ENCODE measurements around the gene MORF4L1.
"Not testable (repeated sequence)": the region's sequence is repeated elsewhere in the genome, so short reads cannot be mapped to it uniquely, and the experiment has no call there.

MORF4L1 gene

GRCh38 chr15:78841376-78841706 lies 31.3 kb upstream of the MORF4L1 start:
- no peaks in the 10 kb centered on the region for H3K9me2 ChIP-seq (replicated peaks; ENCODE audit: control insufficient read depth, low read length)
- H3K27me3 ChIP-seq (ENCODE audit: control insufficient read depth, low read length), result no peaks in the 10 kb centered on the region; the same call in 1 of the 2 replicates
- H3K27ac ChIP-seq (ENCODE audit: low read depth, low read length), result no peak overlapping the region; the same call in 1 of the 2 replicates
- H3K4me3 ChIP-seq (ENCODE audit: low read length), result no peak overlapping the region
- H3F3A ChIP-seq (ENCODE audit: control insufficient read depth, insufficient read depth), result no peaks in the 10 kb centered on the region; the same call in 1 of the 2 replicates
- H3K9me3 ChIP-seq (ENCODE audit: control insufficient read depth, insufficient read depth, low read length), result no peaks in the 10 kb centered on the region
- TF ChIP-seq CTCF (IDR thresholded peaks at IDR 0.05; ENCODE audit: low read depth, low read length, poor library complexity, severe bottlenecking) (no peak), EZH2phosphoT487 (IDR thresholded peaks at IDR 0.05; ENCODE audit: borderline replicate concordance, low read length) (no peak)
- H3K79me2 ChIP-seq (ENCODE audit: control insufficient read depth, low read length), result no peaks in the 10 kb centered on the region
- H4K20me1 ChIP-seq (ENCODE audit: control insufficient read depth, insufficient read depth, low read depth, low read length), result no peaks in the 10 kb centered on the region
- peak overlapping the region; percentile 44 for H3K4me2 ChIP-seq (ENCODE audit: low read length)
- H3K4me1 ChIP-seq (ENCODE audit: control insufficient read depth, low read length), result peaks cover 39% of the 10 kb centered on the region
- H3K36me3 ChIP-seq (ENCODE audit: control insufficient read depth, low read length), result no peaks in the 10 kb centered on the region

GRCh38 chr15:78841891-78842290 lies 30.8 kb upstream of the MORF4L1 start:
- no peaks in the 10 kb centered on the region for H3K9me3 ChIP-seq (ENCODE audit: control insufficient read depth, insufficient read depth, low read length)
- no peaks in the 10 kb centered on the region for H3K27me3 ChIP-seq (ENCODE audit: control insufficient read depth, low read length)
- H3F3A ChIP-seq (ENCODE audit: control insufficient read depth, insufficient read depth), result no peaks in the 10 kb centered on the region; the same call in 1 of the 2 replicates
- peaks cover 39% of the 10 kb centered on the region for H3K4me1 ChIP-seq (ENCODE audit: control insufficient read depth, low read length)
- no peaks in the 10 kb centered on the region for H3K9me2 ChIP-seq (replicated peaks; ENCODE audit: control insufficient read depth, low read length)
- H3K36me3 ChIP-seq (ENCODE audit: control insufficient read depth, low read length), result no peaks in the 10 kb centered on the region
- no peak overlapping the region for H3K4me3 ChIP-seq (ENCODE audit: low read length)
- H3K4me2 ChIP-seq (ENCODE audit: low read length), result peak overlapping the region; percentile 44
- TF ChIP-seq CTCF (IDR thresholded peaks at IDR 0.05; ENCODE audit: low read depth, low read length, poor library complexity, severe bottlenecking) (no peak), EZH2phosphoT487 (IDR thresholded peaks at IDR 0.05; ENCODE audit: borderline replicate concordance, low read length) (no peak)
- H4K20me1 ChIP-seq (ENCODE audit: control insufficient read depth, insufficient read depth, low read depth, low read length), result no peaks in the 10 kb centered on the region
- H3K27ac ChIP-seq (ENCODE audit: low read depth, low read length), result peak overlapping the region; percentile 34
- H3K79me2 ChIP-seq (ENCODE audit: control insufficient read depth, low read length), result no peaks in the 10 kb centered on the region

GRCh38 chr15:78842519-78842918 lies 30.2 kb upstream of the MORF4L1 start:
- H3K79me2 ChIP-seq (ENCODE audit: control insufficient read depth, low read length), result no peaks in the 10 kb centered on the region
- H3K27me3 ChIP-seq (ENCODE audit: control insufficient read depth, low read length), result no peaks in the 10 kb centered on the region
- H4K20me1 ChIP-seq (ENCODE audit: control insufficient read depth, insufficient read depth, low read depth, low read length), result no peaks in the 10 kb centered on the region
- H3K4me3 ChIP-seq (ENCODE audit: low read length), result no peak overlapping the region
- H3K4me2 ChIP-seq (ENCODE audit: low read length), result peak overlapping the region; percentile 44; the same call in 1 of the 2 replicates
- H3K27ac ChIP-seq (ENCODE audit: low read depth, low read length), result peak overlapping the region; percentile 34
- peaks cover 39% of the 10 kb centered on the region for H3K4me1 ChIP-seq (ENCODE audit: control insufficient read depth, low read length)
- H3K9me3 ChIP-seq (ENCODE audit: control insufficient read depth, insufficient read depth, low read length), result no peaks in the 10 kb centered on the region
- no peaks in the 10 kb centered on the region for H3K36me3 ChIP-seq (ENCODE audit: control insufficient read depth, low read length)
- no peaks in the 10 kb centered on the region; the same call in 1 of the 2 replicates for H3F3A ChIP-seq (ENCODE audit: control insufficient read depth, insufficient read depth)
- TF ChIP-seq EZH2phosphoT487 (IDR thresholded peaks at IDR 0.05; ENCODE audit: borderline replicate concordance, low read length) (no peak), CTCF (IDR thresholded peaks at IDR 0.05; ENCODE audit: low read depth, low read length, poor library complexity, severe bottlenecking) (no peak)
- H3K9me2 ChIP-seq (replicated peaks; ENCODE audit: control insufficient read depth, low read length), result no peaks in the 10 kb centered on the region

- H3K27me3 ChIP-seq (ENCODE audit: control insufficient read depth, low read length), result not testable (repeated sequence)
These were observed 25.8 kb upstream of the MORF4L1 start for GRCh38 chr15:78846906-78847305.

GRCh38 chr15:78847387-78847906 lies 25.2 kb upstream of the MORF4L1 start:
- H3K4me3 ChIP-seq (ENCODE audit: low read length); H3K9me2 ChIP-seq (replicated peaks; ENCODE audit: control insufficient read depth, low read length); H3K27ac ChIP-seq (ENCODE audit: low read depth, low read length); H3K36me3 ChIP-seq (ENCODE audit: control insufficient read depth, low read length); H3F3A ChIP-seq (ENCODE audit: control insufficient read depth, insufficient read depth); H3K79me2 ChIP-seq (ENCODE audit: control insufficient read depth, low read length); H4K20me1 ChIP-seq (ENCODE audit: control insufficient read depth, insufficient read depth, low read depth, low read length); H3K27me3 ChIP-seq (ENCODE audit: control insufficient read depth, low read length); H3K4me2 ChIP-seq (ENCODE audit: low read length); H3K9me3 ChIP-seq (ENCODE audit: control insufficient read depth, insufficient read depth, low read length): not testable (repeated sequence)
- H3K4me1 ChIP-seq (ENCODE audit: control insufficient read depth, low read length), result peaks cover 19% of the 10 kb centered on the region

More at GRCh38 chr15:78846906-78847305, 25.8 kb upstream of the MORF4L1 start:
- H3K27ac ChIP-seq (ENCODE audit: low read depth, low read length); H3K36me3 ChIP-seq (ENCODE audit: control insufficient read depth, low read length); H4K20me1 ChIP-seq (ENCODE audit: control insufficient read depth, insufficient read depth, low read depth, low read length); H3K79me2 ChIP-seq (ENCODE audit: control insufficient read depth, low read length); H3K9me3 ChIP-seq (ENCODE audit: control insufficient read depth, insufficient read depth, low read length); H3K9me2 ChIP-seq (replicated peaks; ENCODE audit: control insufficient read depth, low read length); H3K4me2 ChIP-seq (ENCODE audit: low read length); H3F3A ChIP-seq (ENCODE audit: control insufficient read depth, insufficient read depth); H3K4me3 ChIP-seq (ENCODE audit: low read length): not testable (repeated sequence)
- peaks cover 24% of the 10 kb centered on the region for H3K4me1 ChIP-seq (ENCODE audit: control insufficient read depth, low read length)
